HepG2 (cell line): Measurements from ENCODE around the gene C11orf24. TPM values are rescaled to one million over a fixed set of nuclear protein-coding genes. Genes with fewer than 3 reads are reported as not detected.

Experiments
- BRCA1 ChIP-seq: sonication (generic); formaldehyde crosslinking; IDR thresholded peaks from 2 replicates; pipeline ENCODE4 v1.4.0; 2020; ENCODE audit warnings: missing genetic modification reagents
- HDAC1 ChIP-seq: sonication (generic); formaldehyde crosslinking; IDR thresholded peaks from 2 replicates; pipeline ENCODE4 v1.5.1; 2020; ENCODE audit warnings: mild to moderate bottlenecking, missing genetic modification reagents
- HNF4A ChIP-seq: sonication (generic); formaldehyde crosslinking; IDR thresholded peaks from 2 replicates; pipeline ENCODE4 v1.4.0; 2020; ENCODE audit warnings: missing genetic modification reagents
- HOXA5 ChIP-seq: sonication (generic); formaldehyde crosslinking; IDR thresholded peaks from 2 replicates; pipeline ENCODE4 v1.4.0; 2020; ENCODE audit warnings: missing genetic modification reagents
- JUN ChIP-seq: sonication (generic); formaldehyde crosslinking; IDR thresholded peaks from 2 replicates; pipeline ENCODE4 v1.4.0; 2020; ENCODE audit warnings: mild to moderate bottlenecking, missing genetic modification reagents
- MIER2 ChIP-seq: IDR thresholded peaks from 2 replicates; pipeline ENCODE4 v1.6.1; 2016; ENCODE audit warnings: missing biosample characterization, missing genetic modification reagents
- NCOA2 ChIP-seq: sonication (generic); formaldehyde crosslinking; IDR thresholded peaks from 2 replicates; pipeline ENCODE4 v1.8.0; 2022; ENCODE audit warnings: inconsistent platforms
- NCOR1 ChIP-seq: fragments of 200-600 bp; sonication (generic); IDR thresholded peaks from 2 replicates; pipeline ENCODE4 v1.7.0; 2017; ENCODE audit warnings: antibody characterized with exemption, low read length, borderline replicate concordance
- PHF5A ChIP-seq: IDR thresholded peaks from one replicate; pipeline ENCODE4 v1.6.1; 2018; ENCODE audit warnings: low read depth, missing genetic modification reagents; ENCODE audit not compliant: unreplicated experiment
- SAP130 ChIP-seq: IDR thresholded peaks from 2 replicates; pipeline ENCODE4 v1.6.1; 2016; ENCODE audit warnings: low read depth
- SIX1 ChIP-seq: sonication (generic); formaldehyde crosslinking; IDR thresholded peaks from 2 replicates; pipeline ENCODE4 v1.4.0; 2020; ENCODE audit warnings: missing genetic modification reagents, borderline replicate concordance
- SOX5 ChIP-seq: IDR thresholded peaks from 2 replicates; pipeline ENCODE4 v1.6.1; 2016; ENCODE audit warnings: borderline replicate concordance
- ZBTB38 ChIP-seq: sonication (generic); formaldehyde crosslinking; IDR thresholded peaks from 2 replicates; pipeline ENCODE4 v1.5.1; 2020; ENCODE audit warnings: mild to moderate bottlenecking, missing genetic modification reagents
- ZEB1 ChIP-seq: IDR thresholded peaks from 2 replicates; pipeline ENCODE4 v1.6.1; 2012; ENCODE audit warnings: mild to moderate bottlenecking, low read depth, inconsistent platforms; ENCODE audit not compliant: insufficient replicate concordance
- ZMYM3 ChIP-seq: sonication (generic); formaldehyde crosslinking; IDR thresholded peaks from 2 replicates; pipeline ENCODE4 v1.5.1; 2020; ENCODE audit warnings: mild to moderate bottlenecking, missing genetic modification reagents
- ZNF12 ChIP-seq: sonication (generic); formaldehyde crosslinking; IDR thresholded peaks from 2 replicates; pipeline ENCODE4 v1.5.0; 2020; ENCODE audit warnings: missing genetic modification reagents
- ZNF234 ChIP-seq: sonication (generic); formaldehyde crosslinking; conservative IDR thresholded peaks from 2 replicates; pipeline ENCODE4 v1.5.1; 2020; ENCODE audit warnings: mild to moderate bottlenecking, missing genetic modification reagents
- ZNF644 ChIP-seq: IDR thresholded peaks from 2 replicates; pipeline ENCODE4 v1.6.1; 2016; ENCODE audit warnings: low read depth
- ZNF674 ChIP-seq: sonication (generic); formaldehyde crosslinking; IDR thresholded peaks from 2 replicates; pipeline ENCODE4 v1.5.0; 2020; ENCODE audit warnings: low read depth, mild to moderate bottlenecking, missing genetic modification reagents
- ZNF768 ChIP-seq: sonication (generic); formaldehyde crosslinking; IDR thresholded peaks from 2 replicates; pipeline ENCODE4 v1.4.0; 2020; ENCODE audit warnings: missing genetic modification reagents
- ZSCAN12 ChIP-seq: sonication (generic); formaldehyde crosslinking; IDR thresholded peaks from 2 replicates; pipeline ENCODE4 v1.9.0; 2021; ENCODE audit warnings: mild to moderate bottlenecking, missing genetic modification reagents
- polyA plus RNA-seq, 8 experiments: library from polyadenylated mRNA; depleted of rRNA in 3 of 8; stranded (reverse) in 7 of 8; unstranded in 1 of 8; fragments of >200 nt; fragmentation: Illumina TruSeq in 4 of 8; extraction: Trizol in 4 of 8; gene quantifications; 2 replicates each; pipeline versions ENCODE4 v1.2.1 to v1.2.3, GENCODE V29; 2011 to 2016; ENCODE audit warnings: low read depth in 4 of 8, missing spikeins in 1 of 8, mixed read lengths in 1 of 8; ENCODE audit not compliant: insufficient read depth in 1 of 8
- total RNA-seq, 5 experiments: library from RNA; depleted of rRNA; stranded (reverse); fragments of >200 nt; fragmentation: Illumina TruSeq; extraction: Trizol; gene quantifications; 2 replicates each; pipeline ENCODE4 v1.2.3, GENCODE V29; 2016; ENCODE audit warnings: low read depth in 1 of 5
- TF ChIP-seq, protein P1 (sequence below): sonication (generic); formaldehyde crosslinking; IDR thresholded peaks from 2 replicates; pipeline ENCODE4 v1.4.0; 2020; ENCODE audit warnings: low read depth, mild to moderate bottlenecking, missing genetic modification reagents
- TF ChIP-seq, protein P2 (sequence below): sonication (generic); formaldehyde crosslinking; IDR thresholded peaks from 2 replicates; pipeline ENCODE4 v1.5.0; 2020; ENCODE audit warnings: mild to moderate bottlenecking, missing genetic modification reagents, moderate library complexity
- TF ChIP-seq, protein P3 (sequence below): sonication (generic); formaldehyde crosslinking; conservative IDR thresholded peaks from 2 replicates; pipeline ENCODE4 v1.8.1; 2023; ENCODE audit warnings: missing genetic modification reagents
- TF ChIP-seq, protein P4 (sequence below): sonication (generic); formaldehyde crosslinking; IDR thresholded peaks from 2 replicates; pipeline ENCODE4 v1.4.0; 2020; ENCODE audit warnings: missing genetic modification reagents
- TF ChIP-seq, protein P5 (sequence below): sonication (generic); formaldehyde crosslinking; IDR thresholded peaks from 2 replicates; pipeline ENCODE4 v1.4.0; 2020; ENCODE audit warnings: missing genetic modification reagents, mild to moderate bottlenecking, borderline replicate concordance

Gene C11orf24
- total and polyA plus RNA-seq, 2 of the 13 experiments (the other 11 are each of a cell fraction or from before 2014, with no cell fraction given) = 52.9 to 55.5 TPM

DNA sequence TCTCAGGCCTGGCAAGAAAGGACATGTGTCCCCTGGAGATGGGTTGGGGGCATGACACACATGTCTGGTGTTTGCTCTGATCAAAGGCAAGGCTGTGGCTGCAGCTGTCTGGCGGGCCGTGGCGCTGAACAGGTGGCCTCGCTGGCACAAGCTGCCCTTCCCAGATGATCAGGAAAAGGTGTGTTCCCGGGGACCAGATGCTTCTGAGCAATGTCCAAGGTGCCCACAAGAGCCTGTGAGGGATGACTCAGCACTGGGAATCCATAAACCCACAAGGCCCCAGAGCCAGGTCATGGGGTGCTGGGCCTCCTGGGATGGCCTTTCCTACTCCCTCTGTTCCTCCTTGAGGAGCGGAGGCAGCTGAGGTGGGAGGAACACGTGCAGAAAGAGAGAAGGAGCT lies 30.9 kb upstream of the C11orf24 start (continued):
- TF ChIP-seq, protein P1, sequence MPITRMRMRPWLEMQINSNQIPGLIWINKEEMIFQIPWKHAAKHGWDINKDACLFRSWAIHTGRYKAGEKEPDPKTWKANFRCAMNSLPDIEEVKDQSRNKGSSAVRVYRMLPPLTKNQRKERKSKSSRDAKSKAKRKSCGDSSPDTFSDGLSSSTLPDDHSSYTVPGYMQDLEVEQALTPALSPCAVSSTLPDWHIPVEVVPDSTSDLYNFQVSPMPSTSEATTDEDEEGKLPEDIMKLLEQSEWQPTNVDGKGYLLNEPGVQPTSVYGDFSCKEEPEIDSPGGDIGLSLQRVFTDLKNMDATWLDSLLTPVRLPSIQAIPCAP (CRISPR knock-in tag) = no peak
- TF ChIP-seq NCOR1 (no peak), SAP130 (CRISPR knock-in tag) (peak; percentile 44; the same call in 1 of the 2 replicates), ZBTB38 (CRISPR knock-in tag) (peak; percentile 85), NCOA2 (CRISPR knock-in tag) (peak; percentile 21; the same call in 1 of the 2 replicates), MIER2 (CRISPR knock-in tag) (no peak), ZNF644 (CRISPR knock-in tag) (no peak), ZMYM3 (CRISPR knock-in tag) (no peak), PHF5A (CRISPR knock-in tag) (no peak), ZNF234 (CRISPR knock-in tag) (no peak), SIX1 (CRISPR knock-in tag) (no peak), HDAC1 (peak; percentile 36; the same call in 1 of the 2 replicates), HOXA5 (CRISPR knock-in tag) (no peak), HNF4A (CRISPR knock-in tag) (peak; percentile 39; the same call in 1 of the 2 replicates), SOX5 (0 out of 2 replicates have a peak, but pooled peaks have one; percentile 18), JUN (CRISPR knock-in tag) (peak; percentile 45; the same call in 1 of the 2 replicates), ZNF12 (no peak), BRCA1 (CRISPR knock-in tag) (no peak), ZEB1 (no peak), ZNF674 (CRISPR knock-in tag) (no peak), ZNF768 (CRISPR knock-in tag) (peak; percentile 11; the same call in 1 of the 2 replicates), ZSCAN12 (CRISPR knock-in tag) (no peak)
- TF ChIP-seq, protein P2, sequence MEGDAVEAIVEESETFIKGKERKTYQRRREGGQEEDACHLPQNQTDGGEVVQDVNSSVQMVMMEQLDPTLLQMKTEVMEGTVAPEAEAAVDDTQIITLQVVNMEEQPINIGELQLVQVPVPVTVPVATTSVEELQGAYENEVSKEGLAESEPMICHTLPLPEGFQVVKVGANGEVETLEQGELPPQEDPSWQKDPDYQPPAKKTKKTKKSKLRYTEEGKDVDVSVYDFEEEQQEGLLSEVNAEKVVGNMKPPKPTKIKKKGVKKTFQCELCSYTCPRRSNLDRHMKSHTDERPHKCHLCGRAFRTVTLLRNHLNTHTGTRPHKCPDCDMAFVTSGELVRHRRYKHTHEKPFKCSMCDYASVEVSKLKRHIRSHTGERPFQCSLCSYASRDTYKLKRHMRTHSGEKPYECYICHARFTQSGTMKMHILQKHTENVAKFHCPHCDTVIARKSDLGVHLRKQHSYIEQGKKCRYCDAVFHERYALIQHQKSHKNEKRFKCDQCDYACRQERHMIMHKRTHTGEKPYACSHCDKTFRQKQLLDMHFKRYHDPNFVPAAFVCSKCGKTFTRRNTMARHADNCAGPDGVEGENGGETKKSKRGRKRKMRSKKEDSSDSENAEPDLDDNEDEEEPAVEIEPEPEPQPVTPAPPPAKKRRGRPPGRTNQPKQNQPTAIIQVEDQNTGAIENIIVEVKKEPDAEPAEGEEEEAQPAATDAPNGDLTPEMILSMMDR = no peak
- TF ChIP-seq, protein P3, sequence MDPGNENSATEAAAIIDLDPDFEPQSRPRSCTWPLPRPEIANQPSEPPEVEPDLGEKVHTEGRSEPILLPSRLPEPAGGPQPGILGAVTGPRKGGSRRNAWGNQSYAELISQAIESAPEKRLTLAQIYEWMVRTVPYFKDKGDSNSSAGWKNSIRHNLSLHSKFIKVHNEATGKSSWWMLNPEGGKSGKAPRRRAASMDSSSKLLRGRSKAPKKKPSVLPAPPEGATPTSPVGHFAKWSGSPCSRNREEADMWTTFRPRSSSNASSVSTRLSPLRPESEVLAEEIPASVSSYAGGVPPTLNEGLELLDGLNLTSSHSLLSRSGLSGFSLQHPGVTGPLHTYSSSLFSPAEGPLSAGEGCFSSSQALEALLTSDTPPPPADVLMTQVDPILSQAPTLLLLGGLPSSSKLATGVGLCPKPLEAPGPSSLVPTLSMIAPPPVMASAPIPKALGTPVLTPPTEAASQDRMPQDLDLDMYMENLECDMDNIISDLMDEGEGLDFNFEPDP (CRISPR knock-in tag) = no peak
- TF ChIP-seq, protein P4, sequence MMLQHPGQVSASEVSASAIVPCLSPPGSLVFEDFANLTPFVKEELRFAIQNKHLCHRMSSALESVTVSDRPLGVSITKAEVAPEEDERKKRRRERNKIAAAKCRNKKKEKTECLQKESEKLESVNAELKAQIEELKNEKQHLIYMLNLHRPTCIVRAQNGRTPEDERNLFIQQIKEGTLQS (CRISPR knock-in tag) = peak; percentile 65
- TF ChIP-seq, protein P5, sequence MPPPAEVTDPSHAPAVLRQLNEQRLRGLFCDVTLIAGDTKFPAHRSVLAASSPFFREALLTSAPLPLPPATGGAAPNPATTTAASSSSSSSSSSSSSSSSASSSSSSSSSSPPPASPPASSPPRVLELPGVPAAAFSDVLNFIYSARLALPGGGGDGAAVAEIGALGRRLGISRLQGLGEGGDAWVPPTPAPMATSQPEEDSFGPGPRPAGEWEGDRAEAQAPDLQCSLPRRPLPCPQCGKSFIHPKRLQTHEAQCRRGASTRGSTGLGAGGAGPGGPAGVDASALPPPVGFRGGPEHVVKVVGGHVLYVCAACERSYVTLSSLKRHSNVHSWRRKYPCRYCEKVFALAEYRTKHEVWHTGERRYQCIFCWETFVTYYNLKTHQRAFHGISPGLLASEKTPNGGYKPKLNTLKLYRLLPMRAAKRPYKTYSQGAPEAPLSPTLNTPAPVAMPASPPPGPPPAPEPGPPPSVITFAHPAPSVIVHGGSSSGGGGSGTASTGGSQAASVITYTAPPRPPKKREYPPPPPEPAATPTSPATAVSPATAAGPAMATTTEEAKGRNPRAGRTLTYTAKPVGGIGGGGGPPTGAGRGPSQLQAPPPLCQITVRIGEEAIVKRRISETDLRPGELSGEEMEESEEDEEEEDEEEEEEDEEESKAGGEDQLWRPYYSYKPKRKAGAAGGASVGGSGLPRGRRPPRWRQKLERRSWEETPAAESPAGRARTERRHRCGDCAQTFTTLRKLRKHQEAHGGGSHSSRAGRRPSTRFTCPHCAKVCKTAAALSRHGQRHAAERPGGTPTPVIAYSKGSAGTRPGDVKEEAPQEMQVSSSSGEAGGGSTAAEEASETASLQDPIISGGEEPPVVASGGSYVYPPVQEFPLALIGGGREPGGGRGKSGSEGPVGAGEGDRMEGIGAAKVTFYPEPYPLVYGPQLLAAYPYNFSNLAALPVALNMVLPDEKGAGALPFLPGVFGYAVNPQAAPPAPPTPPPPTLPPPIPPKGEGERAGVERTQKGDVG = peak; percentile 59; the same call in 1 of the 2 replicates
